HCT116 (cell line): Measurements from ENCODE around the gene IL9. TPM values are rescaled to one million over a fixed set of nuclear protein-coding genes. Genes with fewer than 3 reads are reported as not detected.

Experiments used
- ATAC-seq: fragments of 200-7000 bp; cut with Tn5 transposase; 2 replicates; pipeline ENCODE4 v1.9.1; 2020; ENCODE audit warnings: mild to moderate bottlenecking, moderate library complexity
- BruUV-seq: library from RNA; stranded (reverse); fragments of 400-500 nt; replicated peaks from 2 replicates; lab custom pipeline; 2021; lab: Mats Ljungman, UMichigan
- CTCF ChIA-PET: fragments of 300-600 bp; sonication (Branson Sonifier 250); formaldehyde crosslinking; loops from one replicate; lab custom pipeline; 2021; ENCODE audit warnings: antibody characterized with exemption; lab: Charles Lee
- POLR2A ChIA-PET: fragments of 300-600, 350-600 bp; sonication (Branson Sonifier 250); formaldehyde crosslinking; loops from one replicate; lab custom pipeline; 2021; ENCODE audit warnings: antibody characterized with exemption; lab: Charles Lee
- RAD21 ChIA-PET, 2 experiments: fragments of 300-600 bp; sonication (Branson Sonifier 250); formaldehyde crosslinking; loops; one replicate each; lab custom pipeline; 2023; ENCODE audit warnings: low total read pairs in 2 of 2; ENCODE audit not compliant: uncharacterized antibody in 2 of 2, unreplicated experiment in 2 of 2, low non-redundant PET in 1 of 2; lab: Charles Lee
- DNase-seq: peaks from one replicate; pipeline ENCODE4 v3.0.0-alpha.2; 2010; ENCODE audit warnings: low read depth, low spot score
- H2AFZ ChIP-seq: fragments of 200-600 bp; shearing (Covaris generic), sonication (generic); 2 replicates; pipeline ENCODE4 v1.6.1; 2017; ENCODE audit warnings: low read depth, mixed run types, mixed read lengths, antibody characterized with exemption, low read length; ENCODE audit not compliant: poor library complexity, severe bottlenecking
- H3K27ac ChIP-seq: 2 replicates; pipeline ENCODE4 v1.5.1; 2012; ENCODE audit warnings: low read depth, low read length
- H3K27me3 ChIP-seq: fragments of 200-600 bp; sonication (generic); 2 replicates; pipeline ENCODE4 v1.6.1; 2016; ENCODE audit warnings: mixed run types, low read length, mixed read lengths; ENCODE audit not compliant: insufficient read depth
- H3K36me3 ChIP-seq, 2 experiments: fragments of 200-500 bp in 1 of 2; fragments of 200-600 bp in 1 of 2; sonication (Bioruptor generic) in 1 of 2; sonication (generic) in 1 of 2; 2 replicates each; pipeline versions ENCODE4 v1.5.1 to v1.6.1; 2014 to 2016; ENCODE audit warnings: low read length in 2 of 2, inconsistent platforms in 1 of 2, mixed read lengths in 1 of 2, mixed run types in 1 of 2; ENCODE audit not compliant: insufficient read depth in 2 of 2, control insufficient read depth in 1 of 2
- H3K4me1 ChIP-seq, 2 experiments: fragments of 200-600 bp in 1 of 2; sonication (generic) in 1 of 2; 2 replicates each; pipeline versions ENCODE4 v1.5.1 to v1.6.1; 2012 to 2017; ENCODE audit warnings: low read length in 2 of 2, inconsistent platforms in 1 of 2, mild to moderate bottlenecking in 1 of 2, mixed read lengths in 1 of 2, mixed run types in 1 of 2, moderate library complexity in 1 of 2; ENCODE audit not compliant: insufficient read depth in 2 of 2, control insufficient read depth in 1 of 2
- H3K4me2 ChIP-seq: fragments of 200-600 bp; sonication (generic); 2 replicates; pipeline ENCODE4 v1.6.1; 2017; ENCODE audit warnings: mixed run types, low read length, mixed read lengths
- H3K4me3 ChIP-seq, 2 experiments: fragments of 200-600 bp in 1 of 2; sonication (generic) in 1 of 2; replicated peaks in 1 of 2; 2 replicates each; pipeline ENCODE4 v1.5.1; 2011 to 2016; ENCODE audit warnings: low read length in 2 of 2, control low read depth in 1 of 2, low read depth in 1 of 2, mild to moderate bottlenecking in 1 of 2, mixed read lengths in 1 of 2, mixed run types in 1 of 2
- H3K79me2 ChIP-seq: fragments of 200-600 bp; sonication (generic); 2 replicates; pipeline ENCODE4 v1.6.1; 2017; ENCODE audit warnings: mild to moderate bottlenecking, mixed run types, low read length, moderate library complexity, mixed read lengths; ENCODE audit not compliant: insufficient read depth
- H3K9ac ChIP-seq: fragments of 200-600 bp; sonication (generic); 2 replicates; pipeline ENCODE4 v1.6.1; 2016; ENCODE audit warnings: low read length, mixed read lengths
- H3K9me2 ChIP-seq: fragments of 200-600 bp; sonication (generic), shearing (Covaris generic); 2 replicates; pipeline ENCODE4 v1.6.1; 2017; ENCODE audit warnings: mixed run types, mild to moderate bottlenecking, moderate library complexity; ENCODE audit not compliant: insufficient read depth
- H3K9me3 ChIP-seq, 2 experiments: fragments of 200-500 bp in 1 of 2; fragments of 200-600 bp in 1 of 2; sonication (Bioruptor generic) in 1 of 2; sonication (generic) in 1 of 2; 2 replicates each; pipeline ENCODE4 v1.6.1; 2014 to 2017; ENCODE audit warnings: low read length in 2 of 2, mixed read lengths in 2 of 2, inconsistent platforms in 1 of 2, low read depth in 1 of 2, mild to moderate bottlenecking in 1 of 2, mixed run types in 1 of 2, moderate library complexity in 1 of 2; ENCODE audit not compliant: control insufficient read depth in 1 of 2, insufficient read depth in 1 of 2
- H4K20me1 ChIP-seq: fragments of 200-600 bp; sonication (generic), shearing (Covaris generic); 2 replicates; pipeline ENCODE4 v1.6.1; 2017; ENCODE audit warnings: mixed run types, mild to moderate bottlenecking, moderate library complexity; ENCODE audit not compliant: insufficient read depth
- ELF1 ChIP-seq: IDR thresholded peaks from 2 replicates; pipeline ENCODE4 v1.6.1; 2012; ENCODE audit warnings: low read depth, borderline replicate concordance
- POLR2A ChIP-seq: IDR thresholded peaks from 2 replicates; pipeline ENCODE4 v1.7.0; 2011; ENCODE audit warnings: borderline replicate concordance; ENCODE audit not compliant: insufficient read depth, insufficient read length; ENCODE audit errors: extremely low read depth
- POLR2AphosphoS5 ChIP-seq: IDR thresholded peaks from 2 replicates; pipeline ENCODE4 v1.6.1; 2011; ENCODE audit warnings: mild to moderate bottlenecking, low read depth, low read length, moderate library complexity
- SRF ChIP-seq: IDR thresholded peaks from 2 replicates; pipeline ENCODE4 v1.6.1; 2012; ENCODE audit warnings: low read depth
- ZFX ChIP-seq: fragments of 450-650 bp; IDR thresholded peaks from 2 replicates; pipeline ENCODE4 v1.6.1; 2017
- intact Hi-C: fragments of 100-400 bp; cut with micrococcal nuclease; formaldehyde crosslinking; loops from 2 replicates; pipeline ENCODE4 v1.10.0; 2022
- total RNA-seq: library from RNA; stranded (reverse); gene quantifications from one replicate; pipeline ENCODE4 v1.2.1, GENCODE V29; 2021; ENCODE audit not compliant: unreplicated experiment
- TF ChIP-seq, protein P1 (sequence below), 3 experiments: fragments of 200-600 bp in 1 of 3; sonication (generic) in 1 of 3; IDR thresholded peaks in 2 of 3; conservative IDR thresholded peaks in 1 of 3; 2 replicates each; pipeline ENCODE4 v1.5.1; 2012 to 2017; ENCODE audit warnings: low read depth in 2 of 3, low read length in 2 of 3, antibody characterized with exemption in 1 of 3, borderline replicate concordance in 1 of 3, control low read depth in 1 of 3, mild to moderate bottlenecking in 1 of 3, mixed read lengths in 1 of 3, mixed run types in 1 of 3, moderate library complexity in 1 of 3; ENCODE audit not compliant: insufficient read depth in 1 of 3
- TF ChIP-seq, protein P2 (sequence below): IDR thresholded peaks from 2 replicates; pipeline ENCODE4 v1.6.1; 2012; ENCODE audit warnings: low read depth

IL9 gene
- total RNA-seq, 1 experiment from 2014 or later, result not detected

DNA sequence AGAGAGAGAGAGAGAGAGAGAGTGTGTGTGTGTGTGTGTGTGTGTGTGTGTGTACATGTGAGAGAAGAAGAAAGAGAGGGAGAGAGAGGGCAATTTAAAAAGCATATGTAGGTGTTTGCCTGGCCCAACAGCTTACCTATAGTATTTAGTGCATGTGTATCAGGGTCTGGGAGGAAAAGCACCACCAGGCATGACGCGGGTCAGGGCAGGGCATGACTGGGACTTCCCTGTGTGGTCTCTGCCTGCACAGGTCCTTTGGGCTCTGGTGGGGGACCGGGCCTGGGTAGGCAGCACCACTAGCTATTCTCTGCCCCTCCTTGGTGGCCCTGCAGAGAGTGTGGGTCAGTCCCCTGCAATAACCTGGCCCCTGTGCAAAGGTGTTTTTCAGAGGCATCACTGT lies 16.1 kb downstream of the IL9 start:
- H3K27me3 ChIP-seq, result no peaks in the 10 kb centered on the region; the same call in 1 of the 2 replicates
- no peak overlapping the region for H3K4me3 ChIP-seq
- H3K9me2 ChIP-seq, result no peaks in the 10 kb centered on the region
- CTCF ChIA-PET, result no interaction called here
- H3K9ac ChIP-seq, result no peak overlapping the region
- peaks cover 16% of the 10 kb centered on the region in 2 experiments; a peak in 3 of 4 replicates for H3K4me1 ChIP-seq
- BruUV-seq, result no TSS peak
- TF ChIP-seq, protein P1, sequence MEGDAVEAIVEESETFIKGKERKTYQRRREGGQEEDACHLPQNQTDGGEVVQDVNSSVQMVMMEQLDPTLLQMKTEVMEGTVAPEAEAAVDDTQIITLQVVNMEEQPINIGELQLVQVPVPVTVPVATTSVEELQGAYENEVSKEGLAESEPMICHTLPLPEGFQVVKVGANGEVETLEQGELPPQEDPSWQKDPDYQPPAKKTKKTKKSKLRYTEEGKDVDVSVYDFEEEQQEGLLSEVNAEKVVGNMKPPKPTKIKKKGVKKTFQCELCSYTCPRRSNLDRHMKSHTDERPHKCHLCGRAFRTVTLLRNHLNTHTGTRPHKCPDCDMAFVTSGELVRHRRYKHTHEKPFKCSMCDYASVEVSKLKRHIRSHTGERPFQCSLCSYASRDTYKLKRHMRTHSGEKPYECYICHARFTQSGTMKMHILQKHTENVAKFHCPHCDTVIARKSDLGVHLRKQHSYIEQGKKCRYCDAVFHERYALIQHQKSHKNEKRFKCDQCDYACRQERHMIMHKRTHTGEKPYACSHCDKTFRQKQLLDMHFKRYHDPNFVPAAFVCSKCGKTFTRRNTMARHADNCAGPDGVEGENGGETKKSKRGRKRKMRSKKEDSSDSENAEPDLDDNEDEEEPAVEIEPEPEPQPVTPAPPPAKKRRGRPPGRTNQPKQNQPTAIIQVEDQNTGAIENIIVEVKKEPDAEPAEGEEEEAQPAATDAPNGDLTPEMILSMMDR (IDR thresholded peaks at IDR 0.05 in 2 of 3, conservative IDR thresholded peaks at IDR 0.05 in 1 of 3; ENCODE audit: borderline replicate concordance in 1 of 3, insufficient read depth in 1 of 3, low read depth in 2 of 3, low read length in 2 of 3), result no peak
- no peak for TF ChIP-seq SRF
- no peak for TF ChIP-seq ZFX
- TF ChIP-seq POLR2AphosphoS5, result no peak
- no peak for TF ChIP-seq POLR2A
- no peak for TF ChIP-seq ELF1
- TF ChIP-seq, protein P2, sequence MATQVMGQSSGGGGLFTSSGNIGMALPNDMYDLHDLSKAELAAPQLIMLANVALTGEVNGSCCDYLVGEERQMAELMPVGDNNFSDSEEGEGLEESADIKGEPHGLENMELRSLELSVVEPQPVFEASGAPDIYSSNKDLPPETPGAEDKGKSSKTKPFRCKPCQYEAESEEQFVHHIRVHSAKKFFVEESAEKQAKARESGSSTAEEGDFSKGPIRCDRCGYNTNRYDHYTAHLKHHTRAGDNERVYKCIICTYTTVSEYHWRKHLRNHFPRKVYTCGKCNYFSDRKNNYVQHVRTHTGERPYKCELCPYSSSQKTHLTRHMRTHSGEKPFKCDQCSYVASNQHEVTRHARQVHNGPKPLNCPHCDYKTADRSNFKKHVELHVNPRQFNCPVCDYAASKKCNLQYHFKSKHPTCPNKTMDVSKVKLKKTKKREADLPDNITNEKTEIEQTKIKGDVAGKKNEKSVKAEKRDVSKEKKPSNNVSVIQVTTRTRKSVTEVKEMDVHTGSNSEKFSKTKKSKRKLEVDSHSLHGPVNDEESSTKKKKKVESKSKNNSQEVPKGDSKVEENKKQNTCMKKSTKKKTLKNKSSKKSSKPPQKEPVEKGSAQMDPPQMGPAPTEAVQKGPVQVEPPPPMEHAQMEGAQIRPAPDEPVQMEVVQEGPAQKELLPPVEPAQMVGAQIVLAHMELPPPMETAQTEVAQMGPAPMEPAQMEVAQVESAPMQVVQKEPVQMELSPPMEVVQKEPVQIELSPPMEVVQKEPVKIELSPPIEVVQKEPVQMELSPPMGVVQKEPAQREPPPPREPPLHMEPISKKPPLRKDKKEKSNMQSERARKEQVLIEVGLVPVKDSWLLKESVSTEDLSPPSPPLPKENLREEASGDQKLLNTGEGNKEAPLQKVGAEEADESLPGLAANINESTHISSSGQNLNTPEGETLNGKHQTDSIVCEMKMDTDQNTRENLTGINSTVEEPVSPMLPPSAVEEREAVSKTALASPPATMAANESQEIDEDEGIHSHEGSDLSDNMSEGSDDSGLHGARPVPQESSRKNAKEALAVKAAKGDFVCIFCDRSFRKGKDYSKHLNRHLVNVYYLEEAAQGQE, result no peak
- no peak overlapping the region for H3K27ac ChIP-seq
- intact Hi-C loops, result no loop called here
- H3K36me3 ChIP-seq, result no peaks in the 10 kb centered on the region
- ATAC-seq (no peak), DNase-seq (no peak)
- H4K20me1 ChIP-seq, result no peaks in the 10 kb centered on the region
- no peaks in the 10 kb centered on the region for H3K79me2 ChIP-seq
- no peak overlapping the region for H3K4me2 ChIP-seq
- POLR2A ChIA-PET, result no interaction called here
- RAD21 ChIA-PET, result no interaction called here
- H2AFZ ChIP-seq, result no peak overlapping the region
- H3K9me3 ChIP-seq, result no peaks in the 10 kb centered on the region
